ENCODE measurements around the gene PNMA6E. TPM values are rescaled to one million over a fixed set of nuclear protein-coding genes. Genes with fewer than 3 reads are reported as not detected.
"Not testable (repeated sequence)": the region's sequence is repeated elsewhere in the genome, so short reads cannot be mapped to it uniquely, and the experiment has no call there.

PNMA6E gene
- total RNA-seq, 2 experiments from 2014 or later, result not detected

DNA sequence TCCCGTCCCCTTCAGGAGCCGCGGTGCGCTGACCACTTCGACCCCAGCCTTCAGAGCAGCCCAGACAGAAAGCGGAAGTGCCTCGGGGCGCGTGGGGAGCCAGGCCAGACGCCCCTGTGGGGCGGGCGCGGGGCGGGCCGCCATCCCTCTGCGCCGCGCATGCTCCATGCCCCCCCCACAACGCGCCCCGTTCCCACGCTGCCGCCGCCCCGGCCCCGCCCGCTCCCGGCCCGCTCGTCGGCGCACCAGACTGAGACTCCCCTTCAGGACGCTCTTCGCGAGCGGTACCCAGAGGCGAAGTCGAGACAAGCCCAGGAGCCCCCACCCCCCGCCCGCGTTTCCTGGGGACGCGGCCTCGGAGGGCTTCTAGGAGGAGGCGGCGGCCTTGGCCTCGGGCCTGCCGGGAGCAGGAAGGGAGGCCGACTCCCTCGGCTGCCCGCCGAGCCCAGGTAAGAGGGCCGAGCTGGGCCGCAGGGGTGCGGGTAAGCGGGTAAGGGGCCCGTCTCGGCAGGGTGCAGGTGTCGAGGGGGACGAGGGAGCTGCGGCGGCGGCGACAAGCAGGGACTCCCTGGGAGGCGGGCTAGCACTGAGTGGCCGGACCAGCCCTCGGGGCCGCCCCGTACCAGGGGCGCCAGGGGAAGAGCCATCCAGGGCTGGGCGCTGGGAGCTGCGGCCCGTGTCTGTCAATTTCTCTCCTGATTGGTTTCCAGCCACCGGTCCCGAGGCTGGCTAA lies 10.3 kb upstream of the PNMA6E start, which contains the start of gene ZFP92:
TSS of gene ZFP92 (plus strand) at position 218 of the 733 bp plus-strand sequence. CDS start 6,851 bp downstream, outside the sequence.
- no peaks in the 10 kb centered on the region for H3K9me3 Mint-ChIP-seq
- intact Hi-C loops (cut with micrococcal nuclease), result no loop called here
- CTCF ChIA-PET, result no interaction called here
- POLR2A ChIA-PET, result no interaction called here
- H3K36me3 Mint-ChIP-seq, result no peaks in the 10 kb centered on the region
- peak; percentile 51 for DNase-seq
- H3K27me3 Mint-ChIP-seq, result no peaks in the 10 kb centered on the region
- H3K4me1 Mint-ChIP-seq (ENCODE audit: low read depth), result peaks cover 7% of the 10 kb centered on the region
- H3K4me3 Mint-ChIP-seq, result peak within 1 kb of the TSS; percentile 62
- no peak within 1 kb of the TSS for H3K27ac Mint-ChIP-seq

DNA sequence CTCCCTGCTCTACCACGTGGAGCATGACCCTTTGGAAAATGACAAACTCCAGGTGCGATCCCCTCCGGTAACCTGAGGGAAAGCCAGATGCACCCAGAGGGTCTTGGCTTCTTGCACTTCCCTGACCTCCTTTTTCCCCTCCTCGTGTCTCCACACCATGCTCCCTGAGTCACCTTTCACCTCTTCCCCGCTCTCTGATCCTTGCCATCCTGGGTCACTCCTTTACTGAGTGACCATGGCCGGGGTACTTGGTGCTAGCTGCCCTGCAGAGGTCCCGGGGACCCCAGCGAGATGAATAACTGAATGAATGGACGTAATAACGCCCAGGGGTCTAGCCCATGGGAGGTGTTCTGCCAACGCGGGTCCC lies 9.7 kb upstream of the PNMA6E start:
- no peaks in the 10 kb centered on the region for H3K9me3 Mint-ChIP-seq
- ChIA-PET POLR2A (no interaction called here), CTCF (no interaction called here)
- H3K27me3 Mint-ChIP-seq, result no peaks in the 10 kb centered on the region
- intact Hi-C loops (cut with micrococcal nuclease), result no loop called here
- peak overlapping the region; percentile 62 for H3K4me3 Mint-ChIP-seq
- no peaks in the 10 kb centered on the region for H3K36me3 Mint-ChIP-seq
- no peak overlapping the region for H3K27ac Mint-ChIP-seq
- no peak for DNase-seq
- peaks cover 7% of the 10 kb centered on the region for H3K4me1 Mint-ChIP-seq (ENCODE audit: low read depth)

DNA sequence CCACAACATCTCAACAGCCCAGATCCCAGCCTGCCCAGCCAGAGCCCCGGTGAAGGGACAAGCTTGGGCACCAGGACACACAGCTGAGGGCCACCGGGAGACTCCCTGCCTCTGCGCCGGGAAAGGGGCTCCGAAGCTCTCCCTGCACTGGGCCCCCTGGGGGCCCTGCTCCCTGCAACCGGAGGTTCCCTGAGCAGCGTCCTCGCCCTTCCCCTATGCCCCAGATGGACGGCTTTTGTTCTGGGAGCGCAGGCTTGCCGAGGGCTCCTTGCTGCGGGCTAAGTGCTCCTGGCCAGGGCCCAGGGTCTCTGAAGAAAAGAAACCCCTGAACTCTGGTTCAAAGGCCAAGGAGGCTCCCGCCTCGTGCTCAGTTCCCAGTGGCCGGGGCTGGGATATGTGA lies 9.2 kb upstream of the PNMA6E start:
- peaks cover 7% of the 10 kb centered on the region for H3K4me1 Mint-ChIP-seq (ENCODE audit: low read depth)
- H3K36me3 Mint-ChIP-seq, result no peaks in the 10 kb centered on the region
- no peaks in the 10 kb centered on the region for H3K27me3 Mint-ChIP-seq
- DNase-seq, result no peak
- intact Hi-C loops (cut with micrococcal nuclease), result no loop called here
- H3K27ac Mint-ChIP-seq, result no peak overlapping the region
- CTCF ChIA-PET, result no interaction called here
- POLR2A ChIA-PET, result no interaction called here
- no peaks in the 10 kb centered on the region for H3K9me3 Mint-ChIP-seq
- H3K4me3 Mint-ChIP-seq, result no peak overlapping the region

DNA sequence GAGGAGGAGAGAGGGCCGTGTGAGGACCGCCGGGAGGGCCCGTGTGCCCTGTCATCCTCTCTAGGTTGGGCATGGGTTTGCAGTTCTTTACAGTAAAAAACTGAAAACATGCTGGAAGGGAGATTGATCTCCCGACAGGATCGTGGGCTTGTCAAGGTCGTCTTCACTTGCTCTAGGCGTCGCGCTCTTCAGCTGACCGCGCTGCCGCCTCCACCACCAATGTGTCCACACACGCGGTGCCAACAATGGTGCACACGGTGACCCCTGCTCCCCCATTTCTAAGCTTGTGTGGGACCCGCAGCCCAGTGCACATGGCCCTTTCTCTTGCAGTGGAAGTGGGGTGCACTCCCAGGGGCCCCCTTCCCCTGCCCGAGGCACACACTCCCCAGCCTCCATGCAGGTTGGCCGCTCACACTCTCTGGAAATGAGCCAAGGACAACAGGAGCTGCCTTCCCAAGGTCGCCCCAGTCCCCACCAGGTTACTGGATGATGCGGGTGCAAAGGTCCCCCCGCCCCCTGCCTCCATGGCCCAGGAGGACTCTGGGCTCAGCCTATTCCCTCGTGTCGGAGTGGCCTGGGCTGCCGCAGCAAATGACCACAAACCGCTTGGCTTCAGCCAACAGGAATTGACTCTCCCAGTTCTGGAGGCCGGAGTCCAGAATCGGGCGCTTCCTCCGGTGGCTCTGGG lies 8.4 kb upstream of the PNMA6E start:
- H3K9me3 Mint-ChIP-seq, result no peaks in the 10 kb centered on the region
- no peak for DNase-seq
- no peaks in the 10 kb centered on the region for H3K27me3 Mint-ChIP-seq
- H3K27ac Mint-ChIP-seq, result no peak overlapping the region
- H3K4me3 Mint-ChIP-seq, result no peak overlapping the region
- CTCF ChIA-PET, result no interaction called here
- intact Hi-C loops (cut with micrococcal nuclease), result no loop called here
- H3K36me3 Mint-ChIP-seq, result no peaks in the 10 kb centered on the region
- H3K4me1 Mint-ChIP-seq (ENCODE audit: low read depth), result peaks cover 7% of the 10 kb centered on the region
- POLR2A ChIA-PET, result no interaction called here

DNA sequence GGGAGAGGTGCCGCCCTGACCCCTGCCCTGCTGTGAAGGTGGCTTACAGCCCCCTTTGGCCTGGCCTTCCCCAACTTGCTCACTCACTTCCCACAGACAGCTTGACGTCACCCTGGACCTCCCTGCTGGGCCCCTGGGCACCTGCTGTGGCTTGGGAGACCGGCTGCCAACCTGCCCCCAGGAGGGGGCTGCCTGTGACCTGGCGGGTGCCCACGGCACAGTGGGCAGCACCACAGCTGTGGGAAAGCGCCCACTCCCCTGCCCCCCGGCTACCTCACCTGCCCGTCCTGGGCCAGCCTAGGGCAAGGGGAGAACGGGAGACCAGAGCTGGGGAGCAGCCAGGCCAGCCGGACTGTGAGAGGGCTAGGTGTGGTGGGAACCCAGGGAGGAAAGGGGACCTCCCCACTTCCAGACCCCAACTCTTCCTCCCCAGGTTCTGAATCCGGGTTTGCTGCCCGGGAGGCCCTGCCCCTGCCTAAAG lies 7.8 kb upstream of the PNMA6E start:
- CTCF ChIA-PET, result no interaction called here

DNA sequence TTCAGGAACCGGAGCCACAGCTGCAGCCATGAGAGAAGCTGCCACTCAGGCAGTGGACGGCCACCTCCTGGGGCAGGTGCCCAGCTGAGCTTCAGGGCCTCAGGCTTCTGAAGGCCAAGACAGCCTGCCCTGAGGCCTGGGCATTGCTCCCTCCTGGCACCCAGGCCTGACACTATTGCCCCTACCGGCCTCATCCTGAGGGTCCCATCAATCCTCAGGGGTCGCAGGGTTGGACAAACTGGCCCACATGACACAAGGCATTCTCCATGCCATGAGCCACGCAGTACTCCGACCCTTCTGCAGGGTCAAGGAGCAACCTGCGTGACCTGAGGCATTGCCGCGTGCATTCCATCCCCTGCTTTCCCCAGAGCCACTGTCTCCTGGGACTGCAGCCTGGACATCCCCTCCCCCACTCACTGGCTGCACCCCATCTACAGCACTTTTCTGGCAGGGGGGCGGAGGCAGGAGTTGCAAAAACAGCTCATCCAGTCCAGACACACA lies 7.1 kb upstream of the PNMA6E start:
- no peak for DNase-seq
- no peak overlapping the region for H3K27ac Mint-ChIP-seq
- intact Hi-C loops (cut with micrococcal nuclease), result no loop called here

More for the DNA sequence above, 7.8 kb upstream of the PNMA6E start:
- Mint-ChIP-seq H3K27ac (no peak overlapping the region), H3K9me3 (no peaks in the 10 kb centered on the region), H3K4me3 (no peak overlapping the region), H3K36me3 (no peaks in the 10 kb centered on the region), H3K4me1 (ENCODE audit: low read depth) (peaks cover 7% of the 10 kb centered on the region), H3K27me3 (no peaks in the 10 kb centered on the region)
- intact Hi-C loops (cut with micrococcal nuclease), result no loop called here
- no peak for DNase-seq
- POLR2A ChIA-PET, result no interaction called here

DNA sequence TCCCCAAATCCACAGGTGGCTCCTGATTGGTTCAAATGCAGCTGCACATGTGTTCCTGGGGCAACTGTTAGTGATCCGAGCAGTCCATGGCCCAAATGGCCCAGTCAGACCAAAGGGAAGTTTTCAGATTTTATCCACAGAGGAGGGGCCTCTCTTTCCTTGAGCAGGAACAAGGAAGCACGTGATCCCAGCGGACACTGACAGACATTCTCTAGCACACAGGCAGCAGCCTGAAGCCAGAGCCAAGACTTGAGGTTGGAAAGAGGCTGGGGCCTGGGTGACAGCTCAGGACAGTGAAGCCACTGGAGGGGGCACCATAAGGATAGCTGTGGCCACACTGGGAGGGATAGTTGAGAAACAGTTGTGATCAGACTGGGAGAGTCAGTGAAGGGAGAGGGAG lies 6.6 kb upstream of the PNMA6E start:
- H3K27me3 Mint-ChIP-seq, result no peaks in the 10 kb centered on the region
- CTCF ChIA-PET, result no interaction called here
- H3K27ac Mint-ChIP-seq, result no peak overlapping the region

More for the DNA sequence above, 7.1 kb upstream of the PNMA6E start:
- no peaks in the 10 kb centered on the region for H3K9me3 Mint-ChIP-seq
- no peaks in the 10 kb centered on the region for H3K36me3 Mint-ChIP-seq
- ChIA-PET CTCF (no interaction called here), POLR2A (no interaction called here)
- no peaks in the 10 kb centered on the region for H3K27me3 Mint-ChIP-seq
- peaks cover 7% of the 10 kb centered on the region for H3K4me1 Mint-ChIP-seq (ENCODE audit: low read depth)
- H3K4me3 Mint-ChIP-seq, result no peak overlapping the region

DNA sequence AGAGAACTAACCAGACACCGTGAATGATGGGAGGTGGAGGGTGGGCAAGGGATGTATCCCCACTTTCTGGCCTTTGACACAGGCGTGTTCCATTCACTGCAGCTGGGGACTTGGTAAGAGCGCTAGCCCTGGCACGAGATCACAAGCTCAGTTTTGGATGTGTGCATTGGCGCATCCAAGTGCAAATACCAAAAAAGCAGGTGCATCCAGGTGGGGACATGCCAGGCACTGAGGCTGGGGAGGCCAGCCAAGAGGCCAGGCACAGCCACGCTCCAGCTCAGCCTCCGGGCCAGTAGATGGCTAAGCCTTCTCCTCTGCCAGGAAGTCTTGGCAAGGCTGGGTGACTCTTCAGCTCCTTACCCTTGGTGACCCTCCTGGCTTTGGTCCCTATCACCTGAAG lies 5.8 kb upstream of the PNMA6E start:
- ChIA-PET CTCF (no interaction called here), POLR2A (no interaction called here)
- H3K36me3 Mint-ChIP-seq, result no peaks in the 10 kb centered on the region
- H3K9me3 Mint-ChIP-seq, result no peaks in the 10 kb centered on the region
- no peak overlapping the region for H3K4me3 Mint-ChIP-seq
- no peak overlapping the region for H3K27ac Mint-ChIP-seq
- peaks cover 2% of the 10 kb centered on the region for H3K4me1 Mint-ChIP-seq (ENCODE audit: low read depth)
- no peaks in the 10 kb centered on the region for H3K27me3 Mint-ChIP-seq
- no peak for DNase-seq
- intact Hi-C loops (cut with micrococcal nuclease), result no loop called here

More for the DNA sequence above, 6.6 kb upstream of the PNMA6E start:
- H3K4me3 Mint-ChIP-seq, result no peak overlapping the region
- no peaks in the 10 kb centered on the region for H3K9me3 Mint-ChIP-seq
- H3K36me3 Mint-ChIP-seq, result no peaks in the 10 kb centered on the region
- POLR2A ChIA-PET, result no interaction called here
- intact Hi-C loops (cut with micrococcal nuclease), result no loop called here
- no peak for DNase-seq
- peaks cover 7% of the 10 kb centered on the region for H3K4me1 Mint-ChIP-seq (ENCODE audit: low read depth)

DNA sequence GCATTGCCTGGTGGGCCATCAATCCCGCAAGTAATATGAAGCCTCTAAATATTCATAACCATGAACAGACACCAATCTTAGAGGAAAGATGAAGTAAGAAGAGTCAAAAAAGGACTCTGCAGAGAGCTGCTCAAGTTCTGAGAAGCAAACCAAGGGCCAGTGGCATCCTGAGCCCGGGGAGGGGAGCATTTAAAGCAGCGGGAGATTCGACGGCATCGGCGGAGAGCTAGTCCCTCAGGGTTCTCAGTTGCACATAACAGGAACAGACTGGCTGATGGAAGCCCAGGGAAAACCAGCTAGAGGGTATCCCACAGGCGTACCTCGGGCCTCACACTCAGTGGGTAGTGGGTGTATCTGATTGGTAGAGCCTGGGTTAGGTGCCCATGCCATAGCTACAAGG lies 4.9 kb upstream of the PNMA6E start:
- intact Hi-C loops (cut with micrococcal nuclease), result no loop called here
- no peaks in the 10 kb centered on the region for H3K9me3 Mint-ChIP-seq
- ChIA-PET POLR2A (no interaction called here), CTCF (no interaction called here)
- no peak overlapping the region for H3K27ac Mint-ChIP-seq
- H3K27me3 Mint-ChIP-seq, result no peaks in the 10 kb centered on the region
- no peaks in the 10 kb centered on the region for H3K36me3 Mint-ChIP-seq
- H3K4me1 Mint-ChIP-seq (ENCODE audit: low read depth), result no peaks in the 10 kb centered on the region
- no peak for DNase-seq
- H3K4me3 Mint-ChIP-seq, result no peak overlapping the region

DNA sequence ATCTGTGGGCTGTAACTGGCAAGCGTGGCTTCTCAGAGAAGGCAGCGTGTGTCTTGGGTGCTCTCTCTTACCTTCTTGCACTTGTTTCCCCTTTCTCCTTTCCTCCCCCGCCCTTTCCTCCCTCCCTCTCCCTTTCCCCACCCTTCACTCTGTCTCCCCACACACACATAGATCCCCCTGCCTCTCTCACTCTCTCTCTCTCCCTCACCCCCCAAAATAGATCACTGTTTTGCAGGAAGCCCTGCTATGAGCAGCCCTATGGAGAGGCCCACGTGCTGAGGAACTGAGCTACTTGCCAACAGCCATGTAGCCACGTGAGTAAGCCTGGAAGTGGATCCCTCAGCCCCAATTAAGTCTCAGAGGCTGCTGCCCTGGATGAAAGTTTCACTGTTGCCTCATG lies 4.3 kb upstream of the PNMA6E start:
- no peaks in the 10 kb centered on the region for H3K27me3 Mint-ChIP-seq
- no peak for DNase-seq
- ChIA-PET CTCF (no interaction called here), POLR2A (no interaction called here)
- H3K4me1 Mint-ChIP-seq (ENCODE audit: low read depth), result no peaks in the 10 kb centered on the region
- H3K36me3 Mint-ChIP-seq, result no peaks in the 10 kb centered on the region
- H3K9me3 Mint-ChIP-seq, result no peaks in the 10 kb centered on the region
- H3K27ac Mint-ChIP-seq, result no peak overlapping the region
- intact Hi-C loops (cut with micrococcal nuclease), result no loop called here
- H3K4me3 Mint-ChIP-seq, result no peak overlapping the region

DNA sequence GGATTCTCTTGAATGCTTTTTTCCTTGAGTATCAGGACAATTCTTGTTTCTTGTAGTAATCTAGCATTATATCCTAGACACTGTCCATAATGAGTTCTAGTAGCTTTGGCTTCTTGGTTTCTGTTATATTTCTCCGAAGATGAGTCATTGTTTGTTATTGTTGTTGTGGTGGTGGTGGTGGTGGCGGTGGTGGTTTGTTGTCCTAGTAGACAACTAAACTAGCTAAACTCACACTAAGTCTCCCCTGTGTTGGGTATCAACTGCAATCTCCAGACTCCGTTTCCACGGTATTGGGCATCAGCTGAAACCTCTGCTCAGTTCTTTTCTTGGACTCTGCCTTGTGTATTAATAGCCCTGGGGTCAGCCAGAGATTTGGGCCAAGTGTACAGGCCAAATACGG lies 3.2 kb upstream of the PNMA6E start:
- DNase-seq; POLR2A ChIA-PET; H3K9me3 Mint-ChIP-seq; H3K27me3 Mint-ChIP-seq; H3K4me1 Mint-ChIP-seq (ENCODE audit: low read depth); CTCF ChIA-PET; H3K36me3 Mint-ChIP-seq; H3K27ac Mint-ChIP-seq; H3K4me3 Mint-ChIP-seq: not testable (repeated sequence)
- intact Hi-C loops (cut with micrococcal nuclease), result loop anchor here (5.0 kb wide), 1 partner anchor 103 kb away; no protein-coding TSS in a partner anchor

DNA sequence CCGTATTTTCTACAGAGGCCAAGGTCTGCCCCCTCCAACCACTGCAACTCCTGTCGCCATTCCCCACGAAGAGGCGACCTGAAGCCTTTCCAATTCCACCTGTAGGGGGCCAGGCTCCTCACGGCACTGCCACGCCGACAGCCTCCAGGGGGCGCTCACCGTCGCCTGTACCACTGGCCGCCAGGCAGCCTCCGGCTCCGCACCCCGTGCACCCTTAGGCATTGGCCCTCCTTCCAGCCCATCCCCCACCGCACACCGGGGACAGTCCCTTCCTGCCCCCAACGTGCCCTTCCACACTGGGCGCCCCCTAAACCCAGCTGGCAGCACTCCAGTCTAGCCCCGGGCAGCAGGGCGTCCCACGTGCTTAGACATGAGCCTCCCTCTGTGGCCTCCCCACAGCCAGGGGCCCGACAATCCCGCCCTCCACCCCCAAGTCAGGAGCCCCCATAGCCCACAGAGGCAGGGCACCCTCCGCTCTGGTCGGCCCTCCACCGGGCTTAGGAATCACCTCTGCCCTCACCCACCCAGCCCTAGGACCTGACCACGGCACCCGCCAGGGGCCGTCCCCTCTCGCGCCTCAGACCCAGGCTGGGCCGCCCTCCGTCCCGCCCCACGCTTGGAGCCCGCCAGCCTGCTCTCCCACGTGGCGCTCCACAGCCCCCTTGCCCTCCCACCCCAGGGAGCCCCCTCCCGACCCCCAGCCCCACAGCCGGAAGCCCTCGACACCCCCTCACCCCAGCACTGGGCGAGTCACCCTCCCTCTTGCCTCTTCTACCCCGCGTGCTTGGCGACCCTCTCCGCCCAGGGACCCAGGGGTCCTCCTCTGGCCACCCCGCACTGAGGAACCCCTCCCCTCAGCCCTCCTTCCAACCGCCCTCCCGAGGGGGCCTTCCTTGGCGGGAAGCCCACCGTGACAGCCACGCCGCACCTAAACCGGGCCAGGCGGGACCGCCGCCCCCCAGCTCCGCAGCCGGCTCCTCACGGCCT lies 711 bp downstream of the PNMA6E start:
- Mint-ChIP-seq H3K27ac (no peak overlapping the region), H3K4me1 (ENCODE audit: low read depth) (peaks cover 3% of the 10 kb centered on the region), H3K9me3 (no peaks in the 10 kb centered on the region), H3K27me3 (no peaks in the 10 kb centered on the region), H3K4me3 (no peak overlapping the region), H3K36me3 (no peaks in the 10 kb centered on the region)
- DNase-seq, result peak; percentile 70
- CTCF ChIA-PET, result no interaction called here
- POLR2A ChIA-PET, result no interaction called here
- intact Hi-C loops (cut with micrococcal nuclease), result loop anchor here (5.0 kb wide), 1 partner anchor 107 kb away; no protein-coding TSS in a partner anchor

All from activated CD4-positive, alpha-beta memory T cell treated with anti-CD3 and anti-CD28 coated beads for 36 hours (primary cell).